ENCODE measurements around the gene PDE4C.

The PDE4C gene

GRCh38 chr19:18263324-18264136, 37.3 kb upstream of the PDE4C start:
- H3K4me1 ChIP-seq (ENCODE audit: control insufficient read depth, insufficient read depth, low read length) = no peaks in the 10 kb centered on the region
- H3K4me3 ChIP-seq (ENCODE audit: low read depth, low read length) = no peak overlapping the region
- H3K9me3 ChIP-seq (ENCODE audit: control insufficient read depth, insufficient read depth, low read depth, low read length) = no peaks in the 10 kb centered on the region
- H3K27ac ChIP-seq (ENCODE audit: extremely low read depth, low read depth, low read length) = no peak overlapping the region
- ChIA-PET POLR2A (interaction anchor here (0.9 kb wide), 1 partner anchor 18 kb away, joined by 4 read pairs; the partner anchor contains the start of gene JUND), CTCF (interaction anchor here (0.6 to 1.6 kb wide), 6 partner anchors 9 to 125 kb away, joined by 3 to 5 read pairs (median 3); no protein-coding TSS in a partner anchor)
- no peak for TF ChIP-seq ZBTB1 (tag by site-specific recombination; IDR thresholded peaks at IDR 0.05)
- TF ChIP-seq PRDM4 (tag by site-specific recombination; IDR thresholded peaks at IDR 0.05) = peak; percentile 63; the same call in 1 of the 2 replicates
- TF ChIP-seq MEIS1 (CRISPR knock-in tag; IDR thresholded peaks at IDR 0.05; ENCODE audit: borderline replicate concordance) = no peak
- no peaks in the 10 kb centered on the region for H3K36me3 ChIP-seq (ENCODE audit: control insufficient read depth in 2 of 2, insufficient read depth in 1 of 2, low read length in 2 of 2)

DNA sequence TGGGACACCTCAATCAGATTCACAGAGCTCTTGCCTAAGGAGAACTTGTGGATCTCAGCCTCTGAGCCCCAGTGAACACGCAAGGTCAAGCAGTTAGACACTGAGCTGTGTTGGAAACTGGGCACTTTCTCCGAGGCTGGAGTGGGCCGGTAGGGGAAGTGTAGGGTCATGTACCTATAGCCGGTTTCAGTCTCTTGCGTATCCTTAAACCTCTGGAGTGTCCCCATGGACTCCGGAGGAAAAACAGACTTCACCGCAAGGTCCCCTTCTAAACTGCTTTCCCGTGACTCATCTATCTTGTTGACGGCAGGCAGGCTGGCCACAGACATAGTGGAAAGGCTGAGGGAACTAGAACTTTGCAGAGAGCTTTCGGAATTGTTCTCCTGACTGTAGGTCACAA, 36.7 kb upstream of the PDE4C start:
- CTCF ChIA-PET = interaction anchor here (0.6 to 1.6 kb wide), 6 partner anchors 9 to 150 kb away, joined by 3 to 5 read pairs (median 3); no protein-coding TSS in a partner anchor
- POLR2A ChIA-PET = interaction anchor here (0.9 kb wide), 1 partner anchor 18 kb away, joined by 4 read pairs; the partner anchor contains the start of gene JUND
- H3K36me3 ChIP-seq (ENCODE audit: control insufficient read depth in 2 of 2, insufficient read depth in 1 of 2, low read length in 2 of 2) = no peaks in the 10 kb centered on the region
- no peaks in the 10 kb centered on the region for H3K9me3 ChIP-seq (ENCODE audit: control insufficient read depth, insufficient read depth, low read depth, low read length)
- H3K27ac ChIP-seq (ENCODE audit: extremely low read depth, low read depth, low read length) = no peak overlapping the region
- TF ChIP-seq ZFP69B (tag by site-specific recombination; IDR thresholded peaks at IDR 0.05) (no peak), ZNF335 (tag by site-specific recombination; conservative IDR thresholded peaks at IDR 0.05) (no peak), ZNF530 (tag by site-specific recombination; IDR thresholded peaks at IDR 0.05; ENCODE audit: low read depth) (no peak), ZNF701 (tag by site-specific recombination; IDR thresholded peaks at IDR 0.05) (no peak), ZNF391 (tag by site-specific recombination; IDR thresholded peaks at IDR 0.05; ENCODE audit: borderline replicate concordance, low read depth) (no peak), ZNF837 (tag by site-specific recombination; IDR thresholded peaks at IDR 0.05) (no peak), ZNF488 (tag by site-specific recombination; IDR thresholded peaks at IDR 0.05) (no peak), ZNF274 (IDR thresholded peaks at IDR 0.05; ENCODE audit: low read length) (no peak), ZNF274 (tag by site-specific recombination; IDR thresholded peaks at IDR 0.05; ENCODE audit: borderline replicate concordance) (no peak), REPIN1 (tag by site-specific recombination; IDR thresholded peaks at IDR 0.05; ENCODE audit: low read depth) (no peak), ZBTB8A (tag by site-specific recombination; IDR thresholded peaks at IDR 0.05) (no peak), ZNF121 (tag by site-specific recombination; IDR thresholded peaks at IDR 0.05) (no peak), ZNF112 (tag by site-specific recombination; IDR thresholded peaks at IDR 0.05) (no peak), ZNF473 (tag by site-specific recombination; IDR thresholded peaks at IDR 0.05) (no peak), ZBTB17 (tag by site-specific recombination; IDR thresholded peaks at IDR 0.05) (no peak)
- TF ChIP-seq, protein P1, sequence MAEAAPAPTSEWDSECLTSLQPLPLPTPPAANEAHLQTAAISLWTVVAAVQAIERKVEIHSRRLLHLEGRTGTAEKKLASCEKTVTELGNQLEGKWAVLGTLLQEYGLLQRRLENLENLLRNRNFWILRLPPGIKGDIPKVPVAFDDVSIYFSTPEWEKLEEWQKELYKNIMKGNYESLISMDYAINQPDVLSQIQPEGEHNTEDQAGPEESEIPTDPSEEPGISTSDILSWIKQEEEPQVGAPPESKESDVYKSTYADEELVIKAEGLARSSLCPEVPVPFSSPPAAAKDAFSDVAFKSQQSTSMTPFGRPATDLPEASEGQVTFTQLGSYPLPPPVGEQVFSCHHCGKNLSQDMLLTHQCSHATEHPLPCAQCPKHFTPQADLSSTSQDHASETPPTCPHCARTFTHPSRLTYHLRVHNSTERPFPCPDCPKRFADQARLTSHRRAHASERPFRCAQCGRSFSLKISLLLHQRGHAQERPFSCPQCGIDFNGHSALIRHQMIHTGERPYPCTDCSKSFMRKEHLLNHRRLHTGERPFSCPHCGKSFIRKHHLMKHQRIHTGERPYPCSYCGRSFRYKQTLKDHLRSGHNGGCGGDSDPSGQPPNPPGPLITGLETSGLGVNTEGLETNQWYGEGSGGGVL (tag by site-specific recombination; IDR thresholded peaks at IDR 0.05) = no peak
- TF ChIP-seq, protein P2, sequence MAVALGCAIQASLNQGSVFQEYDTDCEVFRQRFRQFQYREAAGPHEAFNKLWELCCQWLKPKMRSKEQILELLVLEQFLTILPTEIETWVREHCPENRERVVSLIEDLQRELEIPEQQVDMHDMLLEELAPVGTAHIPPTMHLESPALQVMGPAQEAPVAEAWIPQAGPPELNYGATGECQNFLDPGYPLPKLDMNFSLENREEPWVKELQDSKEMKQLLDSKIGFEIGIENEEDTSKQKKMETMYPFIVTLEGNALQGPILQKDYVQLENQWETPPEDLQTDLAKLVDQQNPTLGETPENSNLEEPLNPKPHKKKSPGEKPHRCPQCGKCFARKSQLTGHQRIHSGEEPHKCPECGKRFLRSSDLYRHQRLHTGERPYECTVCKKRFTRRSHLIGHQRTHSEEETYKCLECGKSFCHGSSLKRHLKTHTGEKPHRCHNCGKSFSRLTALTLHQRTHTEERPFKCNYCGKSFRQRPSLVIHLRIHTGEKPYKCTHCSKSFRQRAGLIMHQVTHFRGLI (tag by site-specific recombination; IDR thresholded peaks at IDR 0.05) = no peak
- TF ChIP-seq, protein P3, sequence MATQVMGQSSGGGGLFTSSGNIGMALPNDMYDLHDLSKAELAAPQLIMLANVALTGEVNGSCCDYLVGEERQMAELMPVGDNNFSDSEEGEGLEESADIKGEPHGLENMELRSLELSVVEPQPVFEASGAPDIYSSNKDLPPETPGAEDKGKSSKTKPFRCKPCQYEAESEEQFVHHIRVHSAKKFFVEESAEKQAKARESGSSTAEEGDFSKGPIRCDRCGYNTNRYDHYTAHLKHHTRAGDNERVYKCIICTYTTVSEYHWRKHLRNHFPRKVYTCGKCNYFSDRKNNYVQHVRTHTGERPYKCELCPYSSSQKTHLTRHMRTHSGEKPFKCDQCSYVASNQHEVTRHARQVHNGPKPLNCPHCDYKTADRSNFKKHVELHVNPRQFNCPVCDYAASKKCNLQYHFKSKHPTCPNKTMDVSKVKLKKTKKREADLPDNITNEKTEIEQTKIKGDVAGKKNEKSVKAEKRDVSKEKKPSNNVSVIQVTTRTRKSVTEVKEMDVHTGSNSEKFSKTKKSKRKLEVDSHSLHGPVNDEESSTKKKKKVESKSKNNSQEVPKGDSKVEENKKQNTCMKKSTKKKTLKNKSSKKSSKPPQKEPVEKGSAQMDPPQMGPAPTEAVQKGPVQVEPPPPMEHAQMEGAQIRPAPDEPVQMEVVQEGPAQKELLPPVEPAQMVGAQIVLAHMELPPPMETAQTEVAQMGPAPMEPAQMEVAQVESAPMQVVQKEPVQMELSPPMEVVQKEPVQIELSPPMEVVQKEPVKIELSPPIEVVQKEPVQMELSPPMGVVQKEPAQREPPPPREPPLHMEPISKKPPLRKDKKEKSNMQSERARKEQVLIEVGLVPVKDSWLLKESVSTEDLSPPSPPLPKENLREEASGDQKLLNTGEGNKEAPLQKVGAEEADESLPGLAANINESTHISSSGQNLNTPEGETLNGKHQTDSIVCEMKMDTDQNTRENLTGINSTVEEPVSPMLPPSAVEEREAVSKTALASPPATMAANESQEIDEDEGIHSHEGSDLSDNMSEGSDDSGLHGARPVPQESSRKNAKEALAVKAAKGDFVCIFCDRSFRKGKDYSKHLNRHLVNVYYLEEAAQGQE (tag by site-specific recombination; IDR thresholded peaks at IDR 0.05) = no peak
- H3K4me3 ChIP-seq (ENCODE audit: low read depth, low read length) = no peak overlapping the region
- H3K4me1 ChIP-seq (ENCODE audit: control insufficient read depth, insufficient read depth, low read length) = no peaks in the 10 kb centered on the region

Measured in HEK293 (cell line).